ENCODE data around the gene ADD2.

ADD2 gene

GRCh38 chr2:70670202-70670601 lies 97.8 kb downstream of the ADD2 start:
- TF ChIP-seq CTCF (IDR thresholded peaks at IDR 0.05; ENCODE audit: control insufficient read depth, insufficient read depth, low read depth, low read length, missing control alignments) = no peak
- no peak overlapping the region for H3K4me3 ChIP-seq (ENCODE audit: control insufficient read depth, low read depth, low read length)
- DNase-seq (ENCODE audit: low read depth) = no peak

- TF ChIP-seq CTCF (IDR thresholded peaks at IDR 0.05; ENCODE audit: control insufficient read depth, insufficient read depth, low read depth, low read length, missing control alignments) = no peak
- no peak overlapping the region for H3K4me3 ChIP-seq (ENCODE audit: control insufficient read depth, low read depth, low read length)
Observed at GRCh38 chr2:70668911-70669310, 99.1 kb downstream of the ADD2 start.

GRCh38 chr2:70668432-70668831 lies 99.6 kb downstream of the ADD2 start:
- DNase-seq (ENCODE audit: low read depth) = no peak
- H3K4me3 ChIP-seq (ENCODE audit: control insufficient read depth, low read depth, low read length) = no peak overlapping the region
- no peak for TF ChIP-seq CTCF (IDR thresholded peaks at IDR 0.05; ENCODE audit: control insufficient read depth, insufficient read depth, low read depth, low read length, missing control alignments)

More at GRCh38 chr2:70668911-70669310, 99.1 kb downstream of the ADD2 start:
- DNase-seq (ENCODE audit: low read depth) = no peak

GRCh38 chr2:70664525-70664924 lies 103.5 kb downstream of the ADD2 start:
- H3K4me3 ChIP-seq (ENCODE audit: control insufficient read depth, low read depth, low read length) = no peak overlapping the region
- no peak for TF ChIP-seq CTCF (IDR thresholded peaks at IDR 0.05; ENCODE audit: control insufficient read depth, insufficient read depth, low read depth, low read length, missing control alignments)
- no peak for DNase-seq (ENCODE audit: low read depth)

- TF ChIP-seq CTCF (IDR thresholded peaks at IDR 0.05; ENCODE audit: control insufficient read depth, insufficient read depth, low read depth, low read length, missing control alignments) = no peak
- no peak for DNase-seq (ENCODE audit: low read depth)
- H3K4me3 ChIP-seq (ENCODE audit: control insufficient read depth, low read depth, low read length) = no peak overlapping the region
Observed at GRCh38 chr2:70663411-70663810, 104.6 kb downstream of the ADD2 start.

- no peak for DNase-seq (ENCODE audit: low read depth)
- no peak overlapping the region for H3K4me3 ChIP-seq (ENCODE audit: control insufficient read depth, low read depth, low read length)
- no peak for TF ChIP-seq CTCF (IDR thresholded peaks at IDR 0.05; ENCODE audit: control insufficient read depth, insufficient read depth, low read depth, low read length, missing control alignments)
Observed at GRCh38 chr2:70659551-70659950, 108.4 kb downstream of the ADD2 start.

GRCh38 chr2:70658476-70658875 lies 109.5 kb downstream of the ADD2 start:
- no peak overlapping the region for H3K4me3 ChIP-seq (ENCODE audit: control insufficient read depth, low read depth, low read length)
- no peak for DNase-seq (ENCODE audit: low read depth)
- TF ChIP-seq CTCF (IDR thresholded peaks at IDR 0.05; ENCODE audit: control insufficient read depth, insufficient read depth, low read depth, low read length, missing control alignments) = no peak
